T-helper 1 cell (primary cell): Measurements from ENCODE around the gene CHRNA4.
"Not testable (repeated sequence)": the region's sequence is repeated elsewhere in the genome, so short reads cannot be mapped to it uniquely, and the experiment has no call there.

Source experiments
- DNase-seq, 5 donors: peaks; one replicate each; pipeline ENCODE4 v3.0.0-alpha.2; 2012 to 2020

CHRNA4 gene

DNA sequence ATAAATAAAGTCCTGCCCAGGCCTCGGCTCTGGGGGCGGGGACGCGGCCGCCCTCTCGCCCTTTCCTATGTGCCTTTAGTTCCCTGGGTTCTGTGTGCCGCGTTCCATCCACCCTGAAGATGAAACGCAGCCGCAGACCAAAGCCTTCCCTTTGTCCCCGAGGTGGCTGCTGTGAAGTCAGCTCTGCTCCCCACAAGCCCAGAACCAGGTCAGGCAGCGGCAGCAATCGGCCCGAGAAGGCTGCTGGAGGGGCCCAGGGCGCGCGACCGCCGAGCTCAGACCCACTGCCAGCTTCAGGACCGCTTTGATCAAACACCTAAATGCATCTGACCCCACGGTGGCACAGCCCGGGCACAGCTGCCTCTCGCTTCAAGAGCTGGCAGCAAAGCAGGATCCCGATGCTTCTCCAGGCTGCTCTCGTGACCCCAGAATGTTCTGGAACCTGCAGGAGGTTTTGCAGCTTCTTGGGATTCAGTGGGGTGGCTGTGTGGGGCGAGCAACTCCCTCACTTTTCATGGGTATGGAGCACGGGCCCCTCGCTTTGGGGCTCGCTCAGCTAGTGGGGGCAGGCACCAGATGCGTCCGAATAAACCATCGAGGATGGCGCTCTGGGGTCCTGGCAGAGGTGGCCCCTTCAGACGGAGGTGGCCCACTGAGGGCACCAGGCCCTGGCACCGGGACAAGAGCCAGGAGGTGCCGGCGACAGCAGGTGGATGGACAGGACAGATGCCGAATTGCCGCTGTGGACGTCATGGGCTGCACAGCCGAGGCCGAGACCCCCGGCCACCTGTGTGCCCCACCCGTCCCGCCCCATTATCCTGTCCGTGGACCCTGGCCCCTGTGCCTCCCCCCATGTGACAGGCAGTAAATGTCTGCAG, 13.0 kb downstream of the CHRNA4 start:
- DNase-seq: no peak

DNA sequence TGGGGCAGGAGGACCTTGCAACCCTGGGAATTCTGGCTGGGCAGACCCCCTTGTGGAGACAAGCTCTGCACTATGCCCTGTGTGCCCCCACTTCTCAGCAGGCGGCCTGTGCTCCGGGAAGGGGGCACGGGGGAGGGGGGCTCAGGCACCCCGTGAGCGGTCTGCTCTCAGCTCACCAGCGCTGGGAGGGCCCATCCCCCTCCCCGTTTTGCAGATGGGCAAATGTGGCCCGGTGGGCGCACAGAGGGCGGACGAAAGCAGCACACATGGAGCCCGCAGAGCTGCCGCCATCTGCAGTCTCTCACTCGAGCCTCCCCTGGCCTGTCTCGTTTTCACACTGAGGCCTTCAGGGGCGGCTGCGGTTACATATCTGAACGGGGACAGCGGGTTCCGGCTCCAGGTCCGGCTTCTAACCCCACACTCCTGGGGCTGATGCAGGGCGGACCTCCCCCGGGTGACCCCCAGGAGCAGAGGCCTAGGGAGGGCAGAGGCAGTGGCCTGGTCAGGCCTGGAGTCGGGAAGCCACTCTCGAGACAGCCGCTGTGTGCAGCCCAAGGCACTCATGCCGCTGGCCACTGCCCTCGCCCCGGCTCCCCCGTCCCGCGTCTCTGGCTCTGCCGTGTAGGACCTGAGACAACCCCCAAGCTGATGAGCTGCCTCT, 13.9 kb downstream of the CHRNA4 start:
- DNase-seq: no peak

DNA sequence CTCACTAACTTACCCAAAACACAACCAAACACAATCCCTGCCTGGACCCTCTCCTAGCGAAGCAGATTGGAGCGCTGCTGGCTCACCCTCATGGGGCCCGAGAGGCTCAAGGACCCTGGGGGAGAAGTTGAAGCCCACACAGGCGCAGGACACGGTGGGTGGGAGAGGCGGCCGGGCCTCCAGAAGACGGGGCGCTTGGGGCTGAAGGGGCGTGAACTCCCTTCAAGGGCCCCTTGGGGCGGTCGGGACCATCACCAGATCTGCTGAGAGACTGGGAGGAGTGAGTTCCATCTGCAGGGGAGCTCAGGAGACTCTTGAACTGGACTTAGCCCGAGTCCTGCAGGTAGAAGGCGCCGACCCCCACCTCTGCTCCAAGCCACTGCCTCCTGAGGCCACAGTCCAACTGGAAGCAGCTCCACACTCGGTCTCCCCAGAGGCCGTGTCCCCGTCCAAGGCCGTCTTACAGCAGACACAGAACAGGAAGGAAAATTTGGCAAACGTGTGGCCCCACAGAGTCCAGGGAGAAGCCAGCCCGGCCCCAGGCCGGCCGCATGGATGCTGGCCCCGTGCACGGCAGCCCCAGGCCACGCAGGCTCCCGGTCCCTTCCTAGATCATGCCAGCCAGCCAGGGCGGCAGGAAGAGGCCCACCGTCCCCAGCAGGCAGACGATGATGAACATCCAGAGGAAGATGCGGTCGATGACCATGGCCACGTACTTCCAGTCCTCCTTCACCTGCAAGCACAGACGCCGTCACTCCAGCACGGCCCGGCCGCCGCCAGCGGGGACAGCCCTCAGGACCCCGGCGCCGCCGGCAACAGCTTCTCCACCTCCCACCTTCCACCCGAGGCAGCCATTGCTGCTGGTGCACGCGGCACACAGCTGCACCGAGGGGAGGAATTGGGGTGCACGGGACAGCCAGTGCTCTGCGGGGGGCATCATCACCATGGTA, 14.7 kb downstream of the CHRNA4 start:
- DNase-seq: no peak

DNA sequence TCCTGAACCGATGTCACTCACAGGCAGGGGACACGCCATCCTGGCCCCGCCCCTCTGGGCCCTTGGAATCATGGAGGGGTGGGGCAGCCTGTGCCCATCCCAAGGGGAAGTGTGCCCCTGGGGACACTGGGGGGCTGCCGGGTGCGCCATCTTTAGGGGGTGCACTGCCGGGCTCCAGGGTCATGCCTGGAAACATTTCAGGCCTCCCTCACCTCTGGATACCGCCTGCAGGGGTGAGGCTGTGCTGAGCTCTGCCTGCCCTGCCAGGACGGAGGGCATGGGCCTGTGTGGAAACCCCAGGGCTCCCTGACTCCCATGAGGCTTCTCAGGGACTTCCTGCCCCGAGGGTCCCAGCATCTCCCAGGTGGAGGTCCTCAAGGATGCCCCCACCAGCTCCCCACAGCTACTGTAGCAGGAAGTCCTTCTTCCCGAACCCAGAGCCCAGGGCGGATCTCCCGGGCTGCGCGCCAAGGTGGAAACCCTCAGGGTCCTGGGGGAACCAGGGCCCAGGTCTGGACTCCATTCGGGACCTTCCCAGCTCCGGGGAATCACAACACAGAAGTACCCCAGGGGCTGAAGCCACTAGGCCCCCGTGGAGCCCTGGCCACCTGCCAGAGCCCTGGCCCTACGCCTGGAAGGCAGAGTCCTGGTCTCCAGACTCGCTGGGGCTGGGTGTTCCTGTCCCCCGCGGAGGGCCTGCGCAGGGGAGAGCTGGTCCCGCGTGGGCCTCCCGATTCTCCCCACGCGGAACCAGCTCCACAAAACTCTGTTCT, 15.6 kb downstream of the CHRNA4 start:
- DNase-seq: no peak

DNA sequence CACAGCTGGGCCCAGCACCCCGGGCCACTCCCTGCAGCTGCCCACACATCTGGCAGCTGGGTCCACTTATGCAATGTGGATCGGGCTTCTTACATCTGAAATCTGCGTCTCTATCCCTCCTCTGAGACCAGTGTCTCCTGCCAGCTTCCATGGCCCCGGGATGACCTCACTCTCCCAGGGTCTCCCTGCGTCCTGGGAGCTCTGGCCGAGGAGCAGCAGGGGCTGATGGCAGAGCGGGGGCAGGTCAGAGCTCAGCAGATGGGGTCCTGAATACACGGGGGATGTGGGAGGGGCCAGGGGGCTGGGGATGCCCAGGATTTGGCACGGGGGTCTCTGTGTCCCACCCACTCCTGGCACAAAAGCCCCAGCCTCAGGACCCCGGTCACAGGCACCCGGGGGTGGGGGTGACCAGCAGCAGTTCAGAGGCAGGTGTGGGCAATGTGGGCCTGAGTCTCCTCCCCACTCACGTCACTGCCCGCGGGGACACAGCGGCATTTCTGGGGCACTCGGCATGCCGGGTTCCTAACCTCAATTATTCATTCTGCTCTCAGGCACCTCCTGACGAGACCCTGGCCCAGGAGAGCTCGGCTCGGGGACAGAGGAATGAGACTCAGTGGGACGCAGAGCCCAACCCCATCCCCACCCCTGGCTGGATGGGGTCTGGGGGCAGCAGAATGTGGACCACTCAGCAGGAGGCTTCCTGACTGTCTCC, 16.4 kb downstream of the CHRNA4 start:
- no peak for DNase-seq

DNA sequence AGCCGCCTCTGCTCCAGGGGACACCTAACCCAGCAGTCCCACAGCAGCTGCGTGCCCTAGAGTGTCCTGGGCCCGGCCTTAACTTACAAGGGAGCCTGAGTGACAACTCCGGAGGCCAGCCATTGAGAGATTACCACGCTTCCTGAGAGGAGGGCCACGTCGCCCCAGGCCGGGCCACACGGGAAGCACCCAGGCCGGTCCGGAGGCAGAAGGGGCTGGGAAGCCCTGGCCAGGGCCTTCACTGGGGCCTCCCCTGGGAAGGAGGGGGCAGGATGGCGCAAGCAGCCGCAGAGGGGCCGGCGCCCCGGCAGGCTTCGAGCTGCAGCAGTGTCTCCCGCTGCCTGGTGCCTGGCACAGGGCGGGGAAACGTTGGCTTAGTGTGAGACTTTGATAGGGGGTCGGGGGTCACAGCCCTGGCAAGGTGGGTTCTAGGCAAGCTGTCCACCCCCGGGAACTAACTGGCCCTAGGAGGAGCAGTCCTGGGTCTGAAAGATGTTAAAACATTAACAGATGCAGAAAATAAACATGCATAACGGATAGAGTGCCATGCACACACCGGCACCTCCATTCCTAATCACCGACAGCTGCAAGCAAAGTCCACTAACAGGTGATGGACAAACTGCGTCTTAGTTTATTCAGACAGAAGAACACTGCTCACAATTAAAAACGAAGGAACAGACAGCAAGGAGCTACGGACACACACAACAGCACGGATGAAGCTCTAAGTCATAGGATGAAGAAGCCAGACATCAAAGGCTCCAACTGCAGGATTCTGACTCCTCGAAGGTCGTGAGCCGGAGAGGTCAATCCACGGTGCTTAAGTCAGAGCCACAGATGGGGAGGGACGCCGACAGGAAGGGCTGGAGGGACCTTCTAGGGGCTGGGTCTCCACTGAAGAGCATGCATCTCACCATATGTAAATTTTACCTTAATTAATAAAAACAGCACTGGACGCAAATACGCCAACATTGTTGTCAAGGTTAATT, 17.4 kb downstream of the CHRNA4 start:
- no peak for DNase-seq

DNA sequence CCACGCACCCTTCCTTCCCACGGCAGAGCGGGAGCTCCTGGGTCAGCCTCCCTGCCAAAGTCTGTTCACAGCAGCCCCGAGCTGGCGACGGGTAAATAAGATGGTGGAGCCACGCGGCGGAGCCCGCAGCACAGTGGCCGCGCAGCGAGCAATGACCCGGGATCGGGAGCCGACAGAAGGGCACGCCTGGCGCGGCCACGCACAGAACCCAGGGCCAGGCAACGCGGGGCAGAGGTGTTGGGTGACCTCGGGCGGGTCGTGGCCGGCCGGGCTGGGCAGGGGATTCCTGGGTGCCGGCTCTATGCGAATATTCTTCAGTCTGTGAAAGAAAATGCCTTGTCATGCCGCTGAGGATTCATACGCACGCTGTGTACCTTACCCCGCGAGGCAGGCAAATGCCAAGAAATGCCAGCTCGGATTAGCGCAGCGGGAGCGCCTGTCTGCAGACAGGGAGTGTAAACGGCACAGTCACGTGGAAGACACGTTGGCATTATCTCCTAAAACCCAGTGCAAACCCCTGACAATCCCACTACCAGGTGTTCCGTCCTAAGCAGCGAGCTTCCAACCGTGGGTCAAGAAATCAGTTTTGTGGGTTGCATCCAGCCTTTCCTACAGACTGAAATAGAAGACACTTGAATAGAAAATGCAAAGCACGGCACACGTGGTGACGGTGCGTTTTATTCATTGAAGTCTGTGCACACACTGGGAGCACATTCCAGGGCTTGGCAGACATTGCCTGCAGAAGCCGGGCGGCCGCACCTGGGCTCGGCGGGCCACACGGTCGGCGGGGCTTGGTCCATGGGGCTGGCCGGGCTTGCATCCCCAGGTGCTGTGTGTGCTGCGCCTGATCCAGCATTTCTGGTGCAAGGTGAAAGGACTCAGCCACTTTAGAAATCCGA, 18.3 kb downstream of the CHRNA4 start:
- DNase-seq: no peak

DNA sequence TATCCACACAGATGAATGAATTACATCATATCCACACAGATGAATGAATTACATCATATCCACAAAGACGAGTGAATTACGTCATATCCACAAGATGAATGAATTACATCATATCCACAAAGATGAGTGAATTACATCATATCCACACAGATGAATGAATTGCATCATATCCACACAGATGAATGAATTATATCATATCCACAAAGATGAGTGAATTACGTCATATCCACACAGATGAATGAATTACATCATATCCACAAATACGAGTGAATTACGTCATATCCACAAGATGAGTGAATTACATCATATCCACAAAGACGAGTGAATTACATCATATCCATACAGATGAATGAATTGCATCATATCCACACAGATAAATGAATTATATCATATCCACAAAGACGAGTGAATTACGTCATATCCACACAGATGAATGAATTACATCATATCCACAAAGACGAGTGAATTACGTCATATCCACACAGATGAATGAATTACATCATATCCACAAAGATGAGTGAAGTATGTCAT, 20.9 kb downstream of the CHRNA4 start:
- not testable (repeated sequence) for DNase-seq

DNA sequence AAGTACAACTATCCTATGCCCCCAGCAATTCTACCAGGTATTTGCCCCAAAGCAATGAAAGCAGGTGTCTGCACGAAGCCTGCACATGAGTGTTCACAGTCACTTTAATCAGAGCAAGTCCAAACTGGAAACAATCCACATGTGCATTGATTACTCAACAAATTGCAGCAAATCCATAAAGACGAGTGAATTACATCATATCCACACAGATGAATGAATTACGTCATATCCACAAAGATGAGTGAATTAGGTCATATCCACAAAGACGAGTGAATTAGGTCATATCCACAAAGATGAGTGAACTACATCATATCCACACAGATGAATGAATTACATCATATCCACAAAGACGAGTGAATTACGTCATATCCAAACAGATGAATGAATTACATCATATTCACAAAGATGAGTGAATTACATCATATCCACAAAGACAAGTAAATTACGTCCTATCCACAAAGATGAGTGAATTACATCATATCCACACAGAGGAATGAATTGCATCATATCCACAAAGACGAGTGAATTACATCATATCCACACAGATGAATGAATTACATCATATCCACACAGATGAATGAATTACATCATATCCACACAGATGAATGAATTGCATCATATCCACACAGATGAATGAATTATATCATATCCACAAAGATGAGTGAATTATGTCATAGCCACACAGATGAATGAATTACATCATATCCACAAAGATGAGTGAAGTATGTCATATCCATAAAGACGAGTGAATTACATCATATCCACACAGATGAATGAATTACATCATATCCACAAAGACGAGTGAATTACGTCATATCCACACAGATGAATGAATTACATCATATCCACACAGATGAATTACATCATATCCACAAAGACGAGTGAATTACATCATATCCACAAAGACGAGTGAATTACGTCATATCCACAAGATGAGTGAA, 21.7 kb downstream of the CHRNA4 start:
- DNase-seq: not testable (repeated sequence)

DNA sequence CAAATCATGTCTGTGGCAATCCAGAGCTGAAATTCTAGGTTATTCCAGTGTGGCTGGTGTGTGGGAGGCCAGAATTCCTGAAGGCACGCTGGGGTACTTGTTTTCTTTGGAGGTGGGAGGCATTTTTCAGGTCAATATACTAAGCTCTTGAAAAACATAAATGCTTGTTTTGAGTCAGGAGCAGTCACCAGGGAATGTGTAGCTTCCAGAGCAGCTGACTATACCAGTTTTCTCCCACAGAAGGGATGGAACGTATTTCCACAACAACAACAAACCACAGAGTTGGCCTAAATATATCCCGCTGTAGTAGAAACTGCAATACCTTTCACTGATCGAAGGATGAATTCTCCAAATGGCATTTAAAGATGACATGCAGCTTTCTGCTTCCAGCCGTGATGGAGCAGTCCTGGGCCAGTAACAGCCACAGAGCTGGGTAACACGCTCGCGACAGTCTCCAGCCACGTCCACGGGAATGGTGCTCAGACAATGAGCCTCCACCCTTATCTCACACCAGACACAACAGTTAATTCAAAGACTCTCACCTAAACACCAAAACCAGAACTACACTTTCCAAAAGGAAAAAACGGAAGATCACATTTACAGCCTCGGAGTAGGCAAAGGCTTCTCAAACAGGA, 23.2 kb downstream of the CHRNA4 start:
- DNase-seq: no peak

DNA sequence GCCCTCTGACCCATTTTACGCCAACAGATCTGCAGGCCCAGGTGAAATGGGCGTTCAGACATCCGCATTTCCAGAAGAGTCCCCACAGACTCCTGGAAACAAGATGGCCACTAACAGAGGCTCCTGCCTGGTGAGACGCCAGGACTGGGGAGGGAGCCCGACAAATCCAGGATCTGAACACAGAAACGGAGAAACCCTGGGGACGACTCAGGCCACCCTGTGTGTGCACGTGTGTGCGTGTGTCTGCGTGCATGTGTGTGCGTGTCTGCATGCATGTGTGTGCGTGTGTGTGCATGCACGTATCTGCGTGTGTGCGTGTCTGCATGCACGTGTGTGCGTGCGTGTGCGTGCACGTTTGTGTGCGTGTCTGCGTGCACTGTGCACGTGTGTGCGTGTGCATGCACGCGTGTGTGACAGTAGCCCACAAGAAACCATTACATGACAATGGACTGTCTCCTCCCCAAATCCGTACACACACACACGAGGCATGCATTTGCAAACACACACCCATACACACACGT, 24.9 kb downstream of the CHRNA4 start:
- no peak for DNase-seq

DNA sequence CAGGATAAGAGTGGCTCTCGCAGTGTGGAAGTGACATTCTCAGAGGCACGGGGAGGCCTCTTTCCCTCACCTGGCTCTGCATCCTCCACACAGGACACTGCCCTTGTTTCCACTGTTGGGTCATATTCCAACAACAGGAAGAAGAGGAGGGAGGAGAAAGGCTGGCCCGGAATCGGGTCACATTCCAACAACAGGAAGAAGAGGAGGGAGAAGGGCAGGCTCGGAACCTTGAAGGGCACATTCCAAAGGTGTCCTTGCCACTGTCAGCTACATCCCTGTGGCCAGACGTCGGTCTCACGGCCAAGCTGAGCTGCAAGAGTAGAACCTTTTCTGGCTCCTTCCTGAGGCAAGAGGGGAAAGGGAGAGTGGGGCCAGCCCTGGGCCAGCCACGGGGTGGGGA, 25.4 kb downstream of the CHRNA4 start:
- no peak for DNase-seq

DNA sequence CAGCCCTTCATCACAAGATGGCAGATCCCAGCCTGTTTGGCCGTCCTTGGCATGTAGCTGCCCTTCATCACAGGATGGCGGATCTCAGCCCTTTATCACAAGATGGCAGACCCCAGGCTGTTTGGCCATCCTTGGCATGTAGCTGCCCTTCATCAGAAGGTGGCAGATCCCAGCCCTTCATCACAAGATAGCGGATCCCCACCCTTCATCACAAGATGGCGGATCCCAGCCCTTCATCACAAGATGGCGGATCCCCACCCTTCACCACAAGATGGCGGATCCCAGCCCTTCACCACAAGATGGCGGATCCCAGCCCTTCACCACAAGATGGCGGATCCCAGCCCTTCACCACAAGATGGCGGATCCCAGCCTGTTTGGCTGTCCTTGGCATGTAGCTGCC, 26.1 kb downstream of the CHRNA4 start:
- not testable (repeated sequence) for DNase-seq

DNA sequence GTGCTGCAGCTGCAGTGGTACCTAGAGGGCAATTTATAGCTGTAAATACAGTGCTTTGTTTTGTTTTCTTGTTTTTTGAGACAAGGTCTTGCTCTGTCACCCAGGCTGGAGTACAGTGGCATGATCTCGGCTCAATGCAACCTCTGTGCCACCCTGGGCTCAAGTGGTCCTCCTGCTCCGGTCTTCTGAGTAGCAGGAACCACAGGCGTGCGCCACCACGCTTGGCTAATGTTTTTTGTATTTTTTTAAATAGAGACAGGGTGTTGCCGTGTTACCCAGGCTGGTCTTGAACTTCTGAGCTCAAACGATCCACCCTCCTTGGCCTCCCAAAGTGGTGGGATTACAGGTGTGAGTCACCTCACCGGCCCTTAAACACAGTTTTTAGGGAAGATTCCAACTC, 26.8 kb downstream of the CHRNA4 start:
- no peak for DNase-seq

DNA sequence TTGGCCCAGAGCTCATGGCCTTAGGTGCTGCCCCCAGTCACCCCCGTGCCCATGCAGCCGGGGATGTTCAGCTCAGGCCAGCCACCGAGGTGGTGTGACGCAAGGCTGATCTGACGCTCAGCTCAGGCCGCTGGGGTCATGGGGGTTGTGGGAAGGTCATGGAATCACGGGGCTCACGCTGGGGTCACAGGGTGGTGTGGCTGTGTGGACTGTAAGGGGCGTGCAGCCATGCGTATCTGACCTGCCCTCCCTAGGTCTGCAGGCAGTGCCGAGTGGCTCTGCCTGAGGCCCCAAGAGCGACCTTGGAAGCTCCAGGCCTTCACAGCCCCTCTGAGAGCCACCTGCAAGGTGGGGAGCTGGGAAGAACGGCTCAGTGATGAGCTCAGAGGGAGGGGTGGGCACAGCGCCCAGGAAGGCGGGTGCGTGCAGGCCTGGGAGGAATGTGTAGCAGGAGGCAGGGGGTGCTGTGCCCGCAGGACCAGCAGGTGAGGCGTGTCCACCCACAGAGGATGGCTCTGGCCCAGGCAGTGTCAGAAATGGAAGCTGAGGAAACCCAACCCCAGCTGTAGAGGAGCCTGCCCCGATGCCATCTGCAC, 27.8 kb downstream of the CHRNA4 start:
- no peak for DNase-seq

DNA sequence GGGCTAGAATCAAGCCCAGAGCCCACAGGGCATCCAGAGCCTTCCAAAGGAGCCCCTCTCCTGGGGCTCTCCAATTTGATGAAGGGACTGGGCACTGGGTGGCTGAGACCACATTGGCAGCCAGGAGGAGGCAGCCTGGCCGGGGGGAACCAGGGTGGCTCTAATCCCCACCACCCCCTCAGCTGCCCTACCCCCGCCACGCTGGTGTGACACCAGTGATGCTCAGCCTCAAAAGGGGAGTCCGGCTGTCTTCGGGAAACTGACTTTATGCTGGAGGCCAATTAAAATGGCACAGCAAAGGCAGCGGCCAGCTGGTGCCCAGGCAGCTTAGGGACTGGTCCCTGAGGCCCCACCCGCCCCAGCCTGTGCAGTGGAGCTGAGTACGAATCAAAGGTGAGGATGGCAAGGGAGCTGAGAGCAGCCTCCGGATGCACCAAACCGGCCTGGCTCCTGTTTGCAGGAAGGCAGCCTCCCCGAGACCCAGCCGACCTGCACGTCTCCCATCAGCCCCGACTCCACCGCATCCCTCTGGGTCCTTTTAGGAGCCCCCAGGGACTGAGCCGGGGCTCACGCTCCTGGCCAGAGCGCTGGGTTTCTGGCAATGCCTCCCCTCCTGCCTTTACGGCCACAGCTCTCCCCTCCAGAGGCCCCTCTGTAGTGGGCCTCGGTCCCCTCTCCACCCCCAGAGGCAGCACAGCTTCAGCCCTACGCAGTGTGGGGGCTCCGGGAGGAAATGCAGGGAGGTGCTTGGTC, 28.5 kb downstream of the CHRNA4 start:
- no peak for DNase-seq
